ENCODE data around the gene MAP4K4.

Gene MAP4K4

GRCh38 chr2:101827246-101827645, 129.7 kb downstream of the MAP4K4 start:
- Mint-ChIP-seq H3K27me3 (no peaks in the 10 kb centered on the region), H3K4me1 (peaks cover 60% of the 10 kb centered on the region), H3K27ac (ENCODE audit: low read depth) (no peak overlapping the region), H3K4me3 (no peak overlapping the region), H3K36me3 (ENCODE audit: insufficient read depth) (peaks cover 24% of the 10 kb centered on the region), H3K9me3 (no peaks in the 10 kb centered on the region)
- ATAC-seq (replicated peaks; ENCODE audit: extremely low read depth, poor library complexity, severe bottlenecking) (no peak), DNase-seq (ENCODE audit: low spot score in 2 of 2) (no peak)

GRCh38 chr2:101828257-101828656, 130.8 kb downstream of the MAP4K4 start:
- Mint-ChIP-seq H3K9me3 (no peaks in the 10 kb centered on the region), H3K4me1 (peaks cover 52% of the 10 kb centered on the region), H3K27me3 (no peaks in the 10 kb centered on the region), H3K36me3 (ENCODE audit: insufficient read depth) (peaks cover 27% of the 10 kb centered on the region), H3K27ac (ENCODE audit: low read depth) (no peak overlapping the region), H3K4me3 (peak overlapping the region; percentile 0)
- DNase-seq (ENCODE audit: low spot score in 2 of 2), result no peak
- peak; percentile 84 for ATAC-seq (replicated peaks; ENCODE audit: extremely low read depth, poor library complexity, severe bottlenecking)

- H3K9me3 Mint-ChIP-seq, result no peaks in the 10 kb centered on the region
- peak overlapping the region; percentile 0 for H3K4me3 Mint-ChIP-seq
- H3K27me3 Mint-ChIP-seq, result no peaks in the 10 kb centered on the region
- ATAC-seq (replicated peaks; ENCODE audit: extremely low read depth, poor library complexity, severe bottlenecking) (peak; percentile 16), DNase-seq (ENCODE audit: low spot score in 2 of 2) (no peak)
- peaks cover 47% of the 10 kb centered on the region for H3K4me1 Mint-ChIP-seq
- peaks cover 27% of the 10 kb centered on the region for H3K36me3 Mint-ChIP-seq (ENCODE audit: insufficient read depth)
- no peak overlapping the region for H3K27ac Mint-ChIP-seq (ENCODE audit: low read depth)
Measured at GRCh38 chr2:101828673-101829334, 131.3 kb downstream of the MAP4K4 start.

GRCh38 chr2:101829429-101829828, 131.9 kb downstream of the MAP4K4 start:
- no peak for DNase-seq (ENCODE audit: low spot score in 2 of 2)
- Mint-ChIP-seq H3K36me3 (ENCODE audit: insufficient read depth) (peaks cover 29% of the 10 kb centered on the region), H3K9me3 (no peaks in the 10 kb centered on the region), H3K4me3 (no peak overlapping the region), H3K27me3 (no peaks in the 10 kb centered on the region), H3K4me1 (peaks cover 47% of the 10 kb centered on the region), H3K27ac (ENCODE audit: low read depth) (peak overlapping the region; percentile 75)
- no peak for ATAC-seq (replicated peaks; ENCODE audit: extremely low read depth, poor library complexity, severe bottlenecking)

DNA sequence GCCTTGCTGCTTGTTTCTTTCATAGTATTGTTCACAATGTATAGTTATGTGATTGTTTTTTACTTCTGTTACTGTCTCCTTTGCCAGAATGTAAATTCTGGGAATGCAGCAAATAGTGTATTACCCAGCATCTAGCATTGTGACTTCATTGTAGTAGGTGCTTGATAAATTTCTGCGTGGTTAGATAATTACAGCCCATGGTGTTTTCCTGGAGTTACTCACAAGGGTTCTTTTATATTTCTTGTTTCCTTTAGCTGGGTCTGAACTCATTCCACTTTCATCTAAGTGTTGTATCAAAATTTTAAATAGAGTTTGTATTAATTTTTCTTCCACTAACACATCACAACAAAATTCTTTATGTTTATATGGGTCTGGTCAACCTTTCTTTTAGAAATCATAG, 132.6 kb downstream of the MAP4K4 start:
- no peaks in the 10 kb centered on the region for H3K9me3 Mint-ChIP-seq
- no peak for DNase-seq (ENCODE audit: low spot score in 2 of 2)
- no peak for ATAC-seq (replicated peaks; ENCODE audit: extremely low read depth, poor library complexity, severe bottlenecking)
- peak overlapping the region; percentile 75 for H3K27ac Mint-ChIP-seq (ENCODE audit: low read depth)
- H3K27me3 Mint-ChIP-seq, result no peaks in the 10 kb centered on the region
- H3K4me1 Mint-ChIP-seq, result peaks cover 47% of the 10 kb centered on the region
- peaks cover 34% of the 10 kb centered on the region for H3K36me3 Mint-ChIP-seq (ENCODE audit: insufficient read depth)
- no peak overlapping the region for H3K4me3 Mint-ChIP-seq

DNA sequence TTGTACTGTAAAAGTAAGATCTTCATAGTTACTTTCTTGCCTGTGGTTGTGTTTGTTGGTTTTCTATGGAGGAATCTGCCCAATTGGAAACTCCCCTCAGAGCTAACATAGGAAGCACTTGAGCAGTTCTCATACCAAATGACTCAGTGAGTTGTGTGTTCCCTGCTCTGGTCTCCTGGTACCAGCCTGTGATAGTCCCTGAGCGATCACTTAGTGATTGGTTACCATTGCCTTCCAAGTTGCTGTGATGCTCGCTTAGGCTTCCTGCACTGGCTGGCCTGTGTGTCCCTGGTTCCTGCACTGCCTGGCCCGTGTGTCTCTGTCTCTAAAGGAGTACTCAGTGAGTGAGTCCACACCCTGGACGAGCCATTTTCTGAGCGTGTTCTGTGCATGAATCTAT, 133.0 kb downstream of the MAP4K4 start:
- Mint-ChIP-seq H3K36me3 (ENCODE audit: insufficient read depth) (peaks cover 37% of the 10 kb centered on the region), H3K9me3 (no peaks in the 10 kb centered on the region), H3K4me1 (peaks cover 47% of the 10 kb centered on the region), H3K4me3 (no peak overlapping the region), H3K27me3 (no peaks in the 10 kb centered on the region), H3K27ac (ENCODE audit: low read depth) (peak overlapping the region; percentile 75)
- DNase-seq (ENCODE audit: low spot score in 2 of 2), result no peak
- ATAC-seq (replicated peaks; ENCODE audit: extremely low read depth, poor library complexity, severe bottlenecking), result no peak

GRCh38 chr2:101831351-101831865, 133.9 kb downstream of the MAP4K4 start:
- Mint-ChIP-seq H3K4me1 (peaks cover 47% of the 10 kb centered on the region), H3K4me3 (no peak overlapping the region), H3K9me3 (no peaks in the 10 kb centered on the region), H3K27me3 (no peaks in the 10 kb centered on the region), H3K36me3 (ENCODE audit: insufficient read depth) (peaks cover 45% of the 10 kb centered on the region), H3K27ac (ENCODE audit: low read depth) (peak overlapping the region; percentile 74)
- DNase-seq (ENCODE audit: low spot score in 2 of 2) (peak; percentile 22 to 30), ATAC-seq (replicated peaks; ENCODE audit: extremely low read depth, poor library complexity, severe bottlenecking) (peak; percentile 55)

GRCh38 chr2:101832114-101832513, 134.6 kb downstream of the MAP4K4 start:
- Mint-ChIP-seq H3K4me1 (peaks cover 42% of the 10 kb centered on the region), H3K27ac (ENCODE audit: low read depth) (no peak overlapping the region)

DNA sequence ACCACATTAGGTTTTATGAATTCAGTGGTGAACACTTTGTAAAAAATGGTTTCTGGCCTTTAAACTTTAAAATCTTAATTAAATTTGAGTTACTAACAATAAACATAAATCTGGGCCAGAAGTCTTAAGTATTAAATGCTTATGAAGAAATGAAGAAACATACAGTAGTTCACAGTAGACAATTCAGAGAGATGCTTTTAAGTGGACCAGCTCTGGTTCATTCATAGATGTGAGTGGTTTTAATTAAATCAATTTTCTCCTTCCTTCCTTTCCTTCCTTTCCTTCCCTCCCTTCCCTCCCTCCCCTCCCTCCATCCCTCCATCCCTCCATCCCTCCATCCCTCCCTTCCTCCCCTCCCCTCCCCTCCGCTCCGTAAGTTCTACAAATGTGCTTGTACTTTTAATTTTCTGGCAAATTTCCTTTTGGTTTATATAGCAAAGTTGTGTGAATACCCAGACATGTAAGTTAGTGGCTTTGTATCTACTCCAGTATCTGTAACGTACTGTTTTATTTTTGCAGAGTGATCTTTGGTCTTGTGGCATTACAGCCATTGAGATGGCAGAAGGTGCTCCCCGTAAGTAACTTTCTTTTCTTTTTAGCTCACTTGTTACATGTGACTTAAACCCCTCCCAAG, 136.5 kb downstream of the MAP4K4 start:
- peaks cover 40% of the 10 kb centered on the region for H3K4me1 Mint-ChIP-seq
- H3K27me3 Mint-ChIP-seq, result no peaks in the 10 kb centered on the region
- no peaks in the 10 kb centered on the region for H3K9me3 Mint-ChIP-seq
- peaks cover 59% of the 10 kb centered on the region for H3K36me3 Mint-ChIP-seq (ENCODE audit: insufficient read depth)
- DNase-seq (ENCODE audit: low spot score in 2 of 2) (no peak), ATAC-seq (replicated peaks; ENCODE audit: extremely low read depth, poor library complexity, severe bottlenecking) (no peak)
- H3K4me3 Mint-ChIP-seq, result no peak overlapping the region
- no peak overlapping the region for H3K27ac Mint-ChIP-seq (ENCODE audit: low read depth)

More at GRCh38 chr2:101832114-101832513, 134.6 kb downstream of the MAP4K4 start:
- no peaks in the 10 kb centered on the region for H3K9me3 Mint-ChIP-seq
- ATAC-seq (replicated peaks; ENCODE audit: extremely low read depth, poor library complexity, severe bottlenecking) (no peak), DNase-seq (ENCODE audit: low spot score in 2 of 2) (no peak)
- no peak overlapping the region for H3K4me3 Mint-ChIP-seq
- no peaks in the 10 kb centered on the region for H3K27me3 Mint-ChIP-seq
- H3K36me3 Mint-ChIP-seq (ENCODE audit: insufficient read depth), result peaks cover 46% of the 10 kb centered on the region

DNA sequence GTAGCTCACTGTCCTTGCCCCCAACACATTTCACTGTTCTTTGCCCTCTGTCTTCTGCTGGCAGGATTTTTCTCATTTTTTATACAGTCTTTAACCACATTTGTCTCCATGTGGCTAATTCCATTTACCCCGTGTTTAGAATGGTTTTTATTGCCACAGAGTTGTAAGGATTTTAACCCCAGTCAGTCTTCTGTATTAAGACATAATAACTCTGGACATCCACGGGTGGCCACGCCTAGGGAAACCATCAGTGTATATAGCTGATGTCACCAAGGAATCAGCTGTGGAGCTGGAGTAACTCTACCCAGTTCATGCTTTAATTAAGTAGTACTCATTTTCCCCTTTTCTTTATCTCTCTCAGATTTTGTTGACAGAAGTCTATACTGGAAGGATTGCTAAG, 139.8 kb downstream of the MAP4K4 start:
- Mint-ChIP-seq H3K36me3 (ENCODE audit: insufficient read depth) (peaks cover 68% of the 10 kb centered on the region), H3K27ac (ENCODE audit: low read depth) (peak overlapping the region; percentile 45), H3K4me3 (no peak overlapping the region), H3K9me3 (no peaks in the 10 kb centered on the region), H3K4me1 (peaks cover 28% of the 10 kb centered on the region), H3K27me3 (no peaks in the 10 kb centered on the region)
- DNase-seq (ENCODE audit: low spot score in 2 of 2), result no peak
- no peak for ATAC-seq (replicated peaks; ENCODE audit: extremely low read depth, poor library complexity, severe bottlenecking)

GRCh38 chr2:101841679-101842327, 144.3 kb downstream of the MAP4K4 start:
- Mint-ChIP-seq H3K36me3 (ENCODE audit: insufficient read depth) (peaks cover 73% of the 10 kb centered on the region), H3K9me3 (no peaks in the 10 kb centered on the region), H3K4me3 (no peak overlapping the region), H3K27ac (ENCODE audit: low read depth) (peak overlapping the region; percentile 12), H3K27me3 (no peaks in the 10 kb centered on the region), H3K4me1 (peaks cover 47% of the 10 kb centered on the region)
- DNase-seq (ENCODE audit: low spot score in 2 of 2) (no peak), ATAC-seq (replicated peaks; ENCODE audit: extremely low read depth, poor library complexity, severe bottlenecking) (no peak)

- Mint-ChIP-seq H3K27me3 (no peaks in the 10 kb centered on the region), H3K9me3 (no peaks in the 10 kb centered on the region), H3K27ac (ENCODE audit: low read depth) (peak overlapping the region; percentile 12), H3K36me3 (ENCODE audit: insufficient read depth) (peaks cover 67% of the 10 kb centered on the region), H3K4me1 (peaks cover 41% of the 10 kb centered on the region), H3K4me3 (no peak overlapping the region)
- ATAC-seq (replicated peaks; ENCODE audit: extremely low read depth, poor library complexity, severe bottlenecking), result no peak
- no peak for DNase-seq (ENCODE audit: low spot score in 2 of 2)
Measured at GRCh38 chr2:101842471-101842870, 145.0 kb downstream of the MAP4K4 start.

DNA sequence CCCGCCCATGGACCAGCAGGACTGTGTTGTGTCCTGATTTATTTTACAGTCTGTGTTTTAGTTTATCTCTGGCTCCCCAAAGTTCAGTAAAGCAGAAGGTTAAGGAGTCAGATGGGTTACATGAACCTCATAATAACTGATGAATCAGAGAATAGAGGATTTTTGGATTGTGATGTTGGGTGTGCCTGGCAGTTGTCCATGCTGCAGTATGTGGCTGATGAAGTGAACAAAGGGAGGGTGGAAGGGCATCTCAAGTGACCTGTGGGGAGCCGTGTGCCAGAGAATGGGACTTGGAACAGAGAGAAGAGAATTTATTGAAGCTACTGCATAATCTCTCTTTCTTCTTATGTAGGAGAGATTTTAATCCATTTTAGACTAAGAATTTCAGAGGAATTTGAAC, 145.5 kb downstream of the MAP4K4 start:
- H3K9me3 Mint-ChIP-seq, result no peaks in the 10 kb centered on the region
- DNase-seq (ENCODE audit: low spot score in 2 of 2) (no peak), ATAC-seq (replicated peaks; ENCODE audit: extremely low read depth, poor library complexity, severe bottlenecking) (no peak)
- H3K4me1 Mint-ChIP-seq, result peaks cover 38% of the 10 kb centered on the region
- H3K4me3 Mint-ChIP-seq, result no peak overlapping the region
- H3K36me3 Mint-ChIP-seq (ENCODE audit: insufficient read depth), result peaks cover 64% of the 10 kb centered on the region
- peak overlapping the region; percentile 12 for H3K27ac Mint-ChIP-seq (ENCODE audit: low read depth)
- no peaks in the 10 kb centered on the region for H3K27me3 Mint-ChIP-seq
